ENCODE data around the gene SORCS2.

Gene SORCS2

GRCh38 chr4:7444314-7444713 lies 252.0 kb downstream of the SORCS2 start:
- Histone ChIP-seq H3K4me3 (replicated peaks; ENCODE audit: low read depth, low read length) (no peak overlapping the region), H3K36me3 (ENCODE audit: control insufficient read depth, insufficient read depth, low read length) (no peaks in the 10 kb centered on the region), H3K27me3 (replicated peaks; ENCODE audit: control insufficient read depth, insufficient read depth, low read length) (no peaks in the 10 kb centered on the region)
- no peak for DNase-seq (ENCODE audit: extremely low read depth, insufficient read length)
- TF ChIP-seq CTCF (IDR thresholded peaks at IDR 0.05; ENCODE audit: insufficient read depth, low read length, poor library complexity, severe bottlenecking), result no peak

GRCh38 chr4:7444731-7445130 lies 252.4 kb downstream of the SORCS2 start:
- DNase-seq (ENCODE audit: extremely low read depth, insufficient read length), result no peak
- Histone ChIP-seq H3K27me3 (replicated peaks; ENCODE audit: control insufficient read depth, insufficient read depth, low read length) (no peaks in the 10 kb centered on the region), H3K36me3 (ENCODE audit: control insufficient read depth, insufficient read depth, low read length) (no peaks in the 10 kb centered on the region), H3K4me3 (replicated peaks; ENCODE audit: low read depth, low read length) (no peak overlapping the region)
- TF ChIP-seq CTCF (IDR thresholded peaks at IDR 0.05; ENCODE audit: insufficient read depth, low read length, poor library complexity, severe bottlenecking), result no peak

GRCh38 chr4:7447236-7447635 lies 254.9 kb downstream of the SORCS2 start:
- no peak overlapping the region for H3K4me3 ChIP-seq (replicated peaks; ENCODE audit: low read depth, low read length)

GRCh38 chr4:7448036-7448435 lies 255.7 kb downstream of the SORCS2 start:
- no peak for TF ChIP-seq CTCF (IDR thresholded peaks at IDR 0.05; ENCODE audit: insufficient read depth, low read length, poor library complexity, severe bottlenecking)
- Histone ChIP-seq H3K36me3 (ENCODE audit: control insufficient read depth, insufficient read depth, low read length) (no peaks in the 10 kb centered on the region), H3K27me3 (replicated peaks; ENCODE audit: control insufficient read depth, insufficient read depth, low read length) (no peaks in the 10 kb centered on the region), H3K4me3 (replicated peaks; ENCODE audit: low read depth, low read length) (no peak overlapping the region)
- DNase-seq (ENCODE audit: extremely low read depth, insufficient read length), result no peak

More at GRCh38 chr4:7447236-7447635, 254.9 kb downstream of the SORCS2 start:
- Histone ChIP-seq H3K27me3 (replicated peaks; ENCODE audit: control insufficient read depth, insufficient read depth, low read length) (no peaks in the 10 kb centered on the region), H3K36me3 (ENCODE audit: control insufficient read depth, insufficient read depth, low read length) (no peaks in the 10 kb centered on the region)
- DNase-seq (ENCODE audit: extremely low read depth, insufficient read length), result no peak
- TF ChIP-seq CTCF (IDR thresholded peaks at IDR 0.05; ENCODE audit: insufficient read depth, low read length, poor library complexity, severe bottlenecking), result no peak

GRCh38 chr4:7450775-7451433 lies 258.6 kb downstream of the SORCS2 start:
- Histone ChIP-seq H3K27me3 (replicated peaks; ENCODE audit: control insufficient read depth, insufficient read depth, low read length) (no peaks in the 10 kb centered on the region), H3K4me3 (replicated peaks; ENCODE audit: low read depth, low read length) (no peak overlapping the region), H3K36me3 (ENCODE audit: control insufficient read depth, insufficient read depth, low read length) (no peaks in the 10 kb centered on the region)
- DNase-seq (ENCODE audit: extremely low read depth, insufficient read length), result no peak
- TF ChIP-seq CTCF (IDR thresholded peaks at IDR 0.05; ENCODE audit: insufficient read depth, low read length, poor library complexity, severe bottlenecking), result no peak

GRCh38 chr4:7451434-7451789 lies 259.1 kb downstream of the SORCS2 start:
- Histone ChIP-seq H3K36me3 (ENCODE audit: control insufficient read depth, insufficient read depth, low read length) (no peaks in the 10 kb centered on the region), H3K27me3 (replicated peaks; ENCODE audit: control insufficient read depth, insufficient read depth, low read length) (no peaks in the 10 kb centered on the region), H3K4me3 (replicated peaks; ENCODE audit: low read depth, low read length) (no peak overlapping the region)
- no peak for DNase-seq (ENCODE audit: extremely low read depth, insufficient read length)
- no peak for TF ChIP-seq CTCF (IDR thresholded peaks at IDR 0.05; ENCODE audit: insufficient read depth, low read length, poor library complexity, severe bottlenecking)

All from GM06990 (cell line).